ENCODE measurements around the gene ST3GAL4.

- TF ChIP-seq, protein P1, sequence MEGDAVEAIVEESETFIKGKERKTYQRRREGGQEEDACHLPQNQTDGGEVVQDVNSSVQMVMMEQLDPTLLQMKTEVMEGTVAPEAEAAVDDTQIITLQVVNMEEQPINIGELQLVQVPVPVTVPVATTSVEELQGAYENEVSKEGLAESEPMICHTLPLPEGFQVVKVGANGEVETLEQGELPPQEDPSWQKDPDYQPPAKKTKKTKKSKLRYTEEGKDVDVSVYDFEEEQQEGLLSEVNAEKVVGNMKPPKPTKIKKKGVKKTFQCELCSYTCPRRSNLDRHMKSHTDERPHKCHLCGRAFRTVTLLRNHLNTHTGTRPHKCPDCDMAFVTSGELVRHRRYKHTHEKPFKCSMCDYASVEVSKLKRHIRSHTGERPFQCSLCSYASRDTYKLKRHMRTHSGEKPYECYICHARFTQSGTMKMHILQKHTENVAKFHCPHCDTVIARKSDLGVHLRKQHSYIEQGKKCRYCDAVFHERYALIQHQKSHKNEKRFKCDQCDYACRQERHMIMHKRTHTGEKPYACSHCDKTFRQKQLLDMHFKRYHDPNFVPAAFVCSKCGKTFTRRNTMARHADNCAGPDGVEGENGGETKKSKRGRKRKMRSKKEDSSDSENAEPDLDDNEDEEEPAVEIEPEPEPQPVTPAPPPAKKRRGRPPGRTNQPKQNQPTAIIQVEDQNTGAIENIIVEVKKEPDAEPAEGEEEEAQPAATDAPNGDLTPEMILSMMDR (IDR thresholded peaks at IDR 0.05 in 2 of 3, conservative IDR thresholded peaks at IDR 0.05 in 1 of 3; ENCODE audit: borderline replicate concordance in 1 of 3, insufficient read depth in 1 of 3, low read depth in 2 of 3, low read length in 2 of 3) = no peak
- TF ChIP-seq POLR2AphosphoS5 (IDR thresholded peaks at IDR 0.05; ENCODE audit: low read depth, low read length) (no peak; the same call in 1 of the 2 replicates), EGR1 (IDR thresholded peaks at IDR 0.05; ENCODE audit: low read depth) (no peak), POLR2A (IDR thresholded peaks at IDR 0.05; ENCODE audit: borderline replicate concordance, extremely low read depth, insufficient read depth, insufficient read length) (no peak), ZNF274 (IDR thresholded peaks at IDR 0.05; ENCODE audit: low read depth, low read length) (no peak), REST (IDR thresholded peaks at IDR 0.05; ENCODE audit: low read depth) (no peak), ELF1 (IDR thresholded peaks at IDR 0.05; ENCODE audit: borderline replicate concordance, low read depth) (no peak)
- TF ChIP-seq, protein P2, sequence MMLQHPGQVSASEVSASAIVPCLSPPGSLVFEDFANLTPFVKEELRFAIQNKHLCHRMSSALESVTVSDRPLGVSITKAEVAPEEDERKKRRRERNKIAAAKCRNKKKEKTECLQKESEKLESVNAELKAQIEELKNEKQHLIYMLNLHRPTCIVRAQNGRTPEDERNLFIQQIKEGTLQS (IDR thresholded peaks at IDR 0.05) = no peak
These were observed 17.8 kb upstream of the ST3GAL4 start for GRCh38 chr11:126337474-126338241.

Measured in HCT116 (cell line).